GM12878 (cell line): ENCODE measurements around the gene NKX6-1.

Experiments
- BCL11A ChIP-seq: IDR thresholded peaks from 2 replicates; pipeline ENCODE4 v1.6.1; 2011; ENCODE audit warnings: low read depth, low read length
- POLR2AphosphoS5 ChIP-seq: IDR thresholded peaks from 2 replicates; pipeline ENCODE4 v1.6.1; 2011; ENCODE audit warnings: mild to moderate bottlenecking, low read length, inconsistent platforms
- ZBTB40 ChIP-seq: fragments of 450-650 bp; IDR thresholded peaks from 2 replicates; pipeline ENCODE4 v1.6.1; 2016; ENCODE audit warnings: mild to moderate bottlenecking, moderate library complexity, borderline replicate concordance
- TF ChIP-seq, protein P1 (sequence below), 3 experiments: IDR thresholded peaks in 2 of 3; conservative IDR thresholded peaks in 1 of 3; 2 replicates each; pipeline ENCODE4 v1.5.1; 2011; ENCODE audit warnings: low read depth in 3 of 3, low read length in 3 of 3, mild to moderate bottlenecking in 3 of 3, control low read depth in 2 of 3, moderate library complexity in 2 of 3, inconsistent platforms in 1 of 3, mixed read lengths in 1 of 3; ENCODE audit not compliant: control insufficient read depth in 2 of 3, insufficient read depth in 1 of 3; ENCODE audit errors: extremely low read depth in 1 of 3

- no peak for TF ChIP-seq BCL11A
- no peak for TF ChIP-seq POLR2AphosphoS5
- no peak for TF ChIP-seq ZBTB40
- TF ChIP-seq, protein P1, sequence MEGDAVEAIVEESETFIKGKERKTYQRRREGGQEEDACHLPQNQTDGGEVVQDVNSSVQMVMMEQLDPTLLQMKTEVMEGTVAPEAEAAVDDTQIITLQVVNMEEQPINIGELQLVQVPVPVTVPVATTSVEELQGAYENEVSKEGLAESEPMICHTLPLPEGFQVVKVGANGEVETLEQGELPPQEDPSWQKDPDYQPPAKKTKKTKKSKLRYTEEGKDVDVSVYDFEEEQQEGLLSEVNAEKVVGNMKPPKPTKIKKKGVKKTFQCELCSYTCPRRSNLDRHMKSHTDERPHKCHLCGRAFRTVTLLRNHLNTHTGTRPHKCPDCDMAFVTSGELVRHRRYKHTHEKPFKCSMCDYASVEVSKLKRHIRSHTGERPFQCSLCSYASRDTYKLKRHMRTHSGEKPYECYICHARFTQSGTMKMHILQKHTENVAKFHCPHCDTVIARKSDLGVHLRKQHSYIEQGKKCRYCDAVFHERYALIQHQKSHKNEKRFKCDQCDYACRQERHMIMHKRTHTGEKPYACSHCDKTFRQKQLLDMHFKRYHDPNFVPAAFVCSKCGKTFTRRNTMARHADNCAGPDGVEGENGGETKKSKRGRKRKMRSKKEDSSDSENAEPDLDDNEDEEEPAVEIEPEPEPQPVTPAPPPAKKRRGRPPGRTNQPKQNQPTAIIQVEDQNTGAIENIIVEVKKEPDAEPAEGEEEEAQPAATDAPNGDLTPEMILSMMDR (IDR thresholded peaks at IDR 0.05 in 2 of 3, conservative IDR thresholded peaks at IDR 0.05 in 1 of 3; ENCODE audit: control insufficient read depth in 2 of 3, extremely low read depth in 1 of 3, insufficient read depth in 1 of 3, low read depth in 3 of 3, low read length in 3 of 3): no peak
Measured at GRCh38 chr4:84467601-84468000, 31.5 kb downstream of the NKX6-1 start.
